ENCODE data around the gene NDUFV3.

- TF ChIP-seq CTCF (optimal IDR thresholded peaks at IDR 0.05 in 1 of 3, IDR thresholded peaks at IDR 0.05 in 1 of 3, conservative IDR thresholded peaks at IDR 0.05 in 1 of 3; ENCODE audit: extremely low read depth in 1 of 3, insufficient read depth in 2 of 3, low read length in 3 of 3), result no peak
- TF ChIP-seq EZH2 (IDR thresholded peaks at IDR 0.05; ENCODE audit: low read length), result no peak
Measured at GRCh38 chr21:42922918-42923317, 29.8 kb downstream of the NDUFV3 start.
